HG03196 (cell line): ENCODE results near the gene PTGR2.
"Not testable (repeated sequence)": the region's sequence is repeated elsewhere in the genome, so short reads cannot be mapped to it uniquely, and the experiment has no call there.

Experiments
- ATAC-seq: cut with Tn5 transposase; IDR thresholded peaks from one replicate; pipeline ENCODE4 v1.9.1; 2021; ENCODE audit not compliant: unreplicated experiment

The PTGR2 gene

DNA sequence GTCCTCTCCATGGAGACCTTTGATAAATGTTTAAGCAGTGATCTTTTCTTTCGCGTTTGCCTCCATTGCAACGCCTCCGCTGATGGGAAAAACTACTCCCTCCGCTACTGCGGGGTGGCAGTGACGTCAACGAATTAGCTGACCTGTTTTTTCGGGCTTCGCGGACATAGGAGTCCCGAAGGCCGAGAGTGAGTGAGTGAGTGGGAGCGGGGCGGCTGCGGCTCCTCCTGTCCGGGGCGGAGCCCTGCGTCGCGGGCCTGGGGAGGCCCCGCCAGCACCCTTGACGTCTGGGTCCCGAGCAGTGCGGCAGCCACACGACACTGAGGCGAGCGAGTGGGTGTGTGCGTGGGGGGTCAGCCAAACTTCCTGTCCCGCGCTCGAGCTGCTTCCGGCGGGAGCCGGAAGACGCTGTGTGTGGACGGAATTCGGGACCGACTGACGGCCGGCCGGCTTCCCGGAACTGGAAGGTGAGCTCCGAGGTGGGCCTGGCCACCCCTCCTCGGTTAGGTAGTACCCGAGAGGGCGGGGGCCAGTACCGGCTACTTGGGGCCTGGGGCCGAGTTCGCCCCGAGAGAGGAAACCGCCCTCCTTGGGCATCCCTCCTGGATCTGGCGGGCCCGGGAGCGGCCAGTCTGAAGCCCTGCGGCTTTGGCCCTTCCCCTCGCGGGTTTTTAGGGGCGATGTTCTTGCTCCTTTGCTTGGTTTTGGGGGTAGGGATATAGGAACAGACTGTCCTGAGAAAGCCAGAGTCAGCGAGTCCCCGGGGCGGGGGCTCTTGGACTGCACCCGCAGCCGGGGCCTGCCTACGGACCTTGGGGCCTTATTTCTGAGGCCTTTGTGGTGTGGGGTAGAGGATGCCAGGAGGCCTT lies 35.1 kb downstream of the PTGR2 start, which contains the start of gene ZNF410:
ZNF410 (plus strand) TSS at position 411 of the 869 bp plus-strand sequence. CDS start 5,317 bp downstream, outside the sequence.
- peak; percentile 92 for ATAC-seq

DNA sequence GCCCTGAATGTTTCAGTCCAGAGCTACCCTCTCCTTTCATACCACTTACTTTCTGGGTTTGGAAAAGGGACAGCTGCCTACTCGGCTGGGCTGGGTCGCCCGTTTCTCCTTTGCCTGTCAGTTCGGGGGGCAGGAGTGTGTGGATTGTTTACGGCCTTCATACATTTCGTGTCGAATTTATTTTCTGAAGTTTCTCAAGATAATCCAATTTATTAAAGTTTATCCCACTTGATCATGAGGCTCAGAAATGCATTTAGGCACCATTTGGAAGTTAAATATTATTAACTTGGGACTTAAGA lies 35.6 kb downstream of the PTGR2 start:
- ATAC-seq, result no peak

- ATAC-seq, result no peak
These were observed 36.2 kb downstream of the PTGR2 start for GRCh38 chr14:73887694-73888459.

- no peak for ATAC-seq
These were observed 36.8 kb downstream of the PTGR2 start for GRCh38 chr14:73888460-73888725.

DNA sequence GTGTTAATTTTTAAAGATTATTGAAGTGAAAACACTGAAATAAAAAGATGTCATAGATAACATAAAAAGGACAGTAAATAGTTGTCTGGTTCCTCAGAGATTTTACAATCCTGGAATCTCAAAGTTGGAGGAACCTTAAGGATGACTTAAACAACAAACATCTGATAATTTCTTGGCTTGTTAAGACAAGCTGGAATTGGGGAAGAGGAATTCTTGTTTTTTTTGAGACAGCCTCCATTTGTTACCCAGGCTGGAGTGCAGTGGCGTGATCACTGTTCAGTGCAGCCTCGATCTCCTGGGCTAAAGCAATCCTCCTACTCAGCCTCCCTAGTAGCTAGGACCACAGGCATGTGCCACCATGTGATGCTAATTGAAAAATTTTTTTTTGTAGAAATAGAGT lies 37.3 kb downstream of the PTGR2 start:
- no peak for ATAC-seq

GRCh38 chr14:73889376-73889775 lies 37.7 kb downstream of the PTGR2 start:
- no peak for ATAC-seq

GRCh38 chr14:73894180-73894687 lies 42.6 kb downstream of the PTGR2 start:
- not testable (repeated sequence) for ATAC-seq

DNA sequence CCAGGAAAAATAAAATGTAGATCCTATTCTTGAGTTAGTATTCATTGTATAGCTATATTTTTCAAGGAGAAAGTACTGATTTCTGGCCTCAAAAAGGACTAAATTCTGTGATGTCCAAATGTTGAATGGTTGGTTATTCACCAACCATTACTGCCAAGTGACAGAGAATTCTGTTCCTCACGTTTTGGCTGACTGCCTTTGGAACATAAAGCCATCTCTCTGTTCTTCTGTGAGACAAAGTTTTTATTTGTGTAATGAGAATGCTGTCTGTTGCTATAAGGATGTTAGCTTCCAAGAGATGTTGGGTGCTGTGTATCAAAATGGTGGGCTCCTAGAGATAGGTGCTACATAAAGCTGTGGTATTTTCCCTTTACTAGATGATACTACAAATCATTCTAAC lies 44.3 kb downstream of the PTGR2 start:
- ATAC-seq, result no peak

DNA sequence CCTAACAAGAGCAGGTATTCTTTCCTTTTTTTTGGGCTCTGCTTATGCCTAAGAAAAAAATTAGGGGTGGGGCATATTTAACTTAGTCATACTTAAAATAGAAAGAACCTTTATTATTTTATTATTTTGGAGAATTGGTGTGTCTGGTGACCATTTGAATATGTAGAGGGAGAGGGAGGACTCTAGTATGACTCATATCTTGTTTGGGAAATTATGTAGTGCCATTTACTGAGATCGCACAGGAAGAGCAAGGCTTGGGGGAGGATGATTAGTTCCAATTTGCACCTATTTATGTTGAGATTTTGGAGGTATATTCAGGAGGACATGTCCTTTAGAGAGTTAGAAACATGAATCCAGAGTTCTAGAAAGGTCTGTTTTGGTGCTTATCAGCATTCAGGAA lies 44.9 kb downstream of the PTGR2 start:
- no peak for ATAC-seq

GRCh38 chr14:73903028-73903427 lies 51.4 kb downstream of the PTGR2 start:
- no peak for ATAC-seq

DNA sequence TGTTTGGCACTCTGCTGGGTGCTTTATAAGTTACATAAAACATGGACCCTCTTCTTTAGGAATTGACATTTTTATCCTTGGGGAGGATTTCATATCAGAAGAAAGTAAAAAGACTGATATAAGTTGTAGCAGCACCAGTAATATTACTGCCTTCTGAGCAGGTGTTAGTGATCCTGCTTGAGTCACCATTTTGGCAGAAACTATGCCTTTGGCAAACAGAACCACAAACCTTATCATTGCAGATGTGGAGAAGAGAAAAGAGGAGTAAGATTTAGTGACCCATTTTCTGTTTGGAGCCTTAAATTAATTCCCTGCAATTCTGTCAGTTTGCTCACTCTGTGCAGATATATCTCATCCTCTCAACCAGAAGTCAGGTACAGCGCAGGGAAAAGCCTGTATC lies 58.0 kb downstream of the PTGR2 start:
- no peak for ATAC-seq

- no peak for ATAC-seq
These were observed 61.6 kb downstream of the PTGR2 start for GRCh38 chr14:73913256-73913655.

- no peak for ATAC-seq
These were observed 64.7 kb downstream of the PTGR2 start for GRCh38 chr14:73916324-73916723.

DNA sequence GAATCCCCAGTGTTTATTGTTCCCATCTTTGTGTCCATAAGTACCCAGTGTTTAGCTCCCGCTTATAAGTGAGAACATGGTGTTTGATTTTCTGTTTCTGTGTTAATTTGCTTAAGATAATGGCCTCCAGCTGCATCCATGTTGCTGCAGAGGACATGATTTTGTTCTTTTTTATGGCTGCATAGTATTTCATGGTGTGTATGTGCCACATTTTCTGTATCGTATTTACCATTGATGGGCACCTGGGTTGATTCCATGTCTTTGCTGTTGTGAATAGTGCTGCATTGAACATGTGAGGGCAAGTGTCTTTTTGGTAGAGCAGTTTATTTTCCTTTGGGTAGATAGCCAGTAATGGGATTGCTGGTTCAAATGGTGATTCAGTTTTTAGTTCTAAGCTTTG lies 67.8 kb downstream of the PTGR2 start:
- not testable (repeated sequence) for ATAC-seq

DNA sequence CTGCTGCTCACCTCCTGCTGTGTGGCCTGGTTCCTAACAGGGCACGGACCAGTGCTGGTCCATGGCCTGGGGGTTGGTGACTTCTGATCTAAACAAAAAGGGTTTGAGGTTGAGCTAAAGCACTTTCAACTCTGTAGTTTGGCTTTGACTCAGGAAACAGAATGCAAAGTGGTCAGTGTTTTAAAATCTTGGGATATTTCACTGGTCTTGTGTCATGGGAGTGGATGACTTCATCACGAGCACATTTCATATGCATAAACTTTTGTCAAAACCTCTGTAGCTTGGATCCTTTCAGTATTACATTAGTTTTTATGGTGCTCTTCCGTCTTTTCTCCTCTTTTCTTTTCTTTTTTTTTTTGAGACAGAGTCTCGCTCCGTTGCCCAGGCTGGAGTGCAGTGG lies 72.7 kb downstream of the PTGR2 start:
- no peak for ATAC-seq
